Heart left ventricle (tissue), 16 donors: ENCODE results near the gene RBM20. TPM values are rescaled to one million over a fixed set of nuclear protein-coding genes. Genes with fewer than 3 reads are reported as not detected.
A peak's percentile ranks its signal among the peaks of the same experiment; 100 is the strongest.

Source experiments
- ATAC-seq, 4 donors: fragments of 200-7000 bp; cut with Tn5 transposase; one replicate each; pipeline ENCODE4 v1.9.1; 2020 to 2022; ENCODE audit warnings: moderate library complexity in 4 of 4, mild to moderate bottlenecking in 3 of 4, moderate number of reproducible peaks in 1 of 4
- DNase-seq, 5 donors: peaks; one replicate each; pipeline ENCODE4 v3.0.0-alpha.2; 2020
- H3K27ac ChIP-seq, 12 donors: fragments of 200-600 bp; sonication (generic) in 4 of 12; one replicate each; pipeline versions ENCODE4 v1.5.0 to v1.8.0; 2016 to 2022; ENCODE audit warnings: mild to moderate bottlenecking in 2 of 12
- H3K27me3 ChIP-seq, 9 donors: fragments of 200-600 bp; sonication (generic) in 2 of 9; one replicate each; pipeline versions ENCODE4 v1.5.1 to v1.8.0; 2016 to 2022; ENCODE audit warnings: mild to moderate bottlenecking in 3 of 9
- H3K36me3 ChIP-seq, 9 donors: fragments of 200-600 bp; sonication (generic) in 2 of 9; one replicate each; pipeline versions ENCODE4 v1.5.0 to v1.8.0; 2018 to 2022; ENCODE audit warnings: mild to moderate bottlenecking in 2 of 9
- H3K4me1 ChIP-seq, 12 donors: fragments of 200-600 bp; sonication (generic) in 4 of 12; one replicate each; pipeline versions ENCODE4 v1.5.0 to v1.8.0; 2016 to 2022; ENCODE audit warnings: mild to moderate bottlenecking in 3 of 12
- H3K4me3 ChIP-seq, 12 donors: fragments of 200-600 bp; sonication (generic) in 4 of 12; one replicate each; pipeline versions ENCODE4 v1.5.0 to v1.8.0; 2017 to 2022; ENCODE audit warnings: mild to moderate bottlenecking in 9 of 12, moderate library complexity in 4 of 12
- H3K9me3 ChIP-seq, 12 donors: fragments of 200-600 bp; sonication (generic) in 4 of 12; one replicate each; pipeline versions ENCODE4 v1.5.0 to v1.8.0; 2016 to 2022; ENCODE audit warnings: mild to moderate bottlenecking in 1 of 12
- CTCF ChIP-seq, 12 donors: fragments of 200-600 bp; sonication (generic) in 4 of 12; IDR thresholded peaks; one replicate each; pipeline versions ENCODE4 v1.5.0 to v1.8.0; 2018 to 2022; ENCODE audit warnings: antibody characterized with exemption in 12 of 12, mild to moderate bottlenecking in 5 of 12
- POLR2A ChIP-seq, 2 donors: fragments of 450-650 bp; IDR thresholded peaks; one replicate each; pipeline ENCODE4 v1.6.1; 2017; ENCODE audit warnings: antibody characterized with exemption in 2 of 2, mild to moderate bottlenecking in 2 of 2, moderate library complexity in 2 of 2
- WGBS, 4 donors: extraction: QIAGEN DNeasy Blood & Tissue Kit in 2 of 4; methylation state at CpG; one replicate each; pipeline versions ENCODE4 v1.1.5 to v1.1.7; 2013 to 2018; 5-methylcytosine and 5-hydroxymethylcytosine counted together
- intact Hi-C, 10 donors: fragments of 100-400 bp; cut with DNase I; formaldehyde crosslinking; loops; one replicate each; pipeline versions ENCODE4 v1.11.1 to v1.14.2; 2022
- polyA plus RNA-seq, 2 donors: library from polyadenylated mRNA; stranded (reverse); fragments of 200-250 nt; gene quantifications; one replicate each; pipeline ENCODE4 v1.2.3, GENCODE V29; 2013
- total RNA-seq, 9 donors: library from RNA; depleted of rRNA in 2 of 9; stranded (reverse); fragments of >200 nt in 2 of 9; fragmentation: NEBNext Ultra II Directional in 3 of 9; extraction: Animal tissue kit (Norgen Biotek cat#: 25700) in 3 of 9; gene quantifications; one replicate each; pipeline versions ENCODE4 v1.1.0 to v1.2.4, GENCODE V29; 2016 to 2023
- donor health status: ischemic (EF 13 %, LVEDD 7.1; RV severe dilation, severe dysfunction).
- donor health status: healthy with polysubstance abuse.
- donor health status: DM: no; HTN: yes; CAD: no.
- donor health status: DM: no; HTN: no; CAD: no.
- donor health status: ischemic (EF 25% LVEDD 6.9; RV normal size, moderate dysfunction).
- donor health status: ischemic (EF 25% LVEDD 5.7; RV mildly dilated, moderate dysfunction).
- donor health status: healthy.
- donor health status: DM: yes; HTN: yes; CAD: no.
- donor health status: ischemic (EF 35%, LVEDD 5.7; RV mildly dilated, moderate dysfunction).
- donor health status: nonischemic (EF 11% LVEDD 7.7; RV severe dilation, severe dysfunction).
- donor health status: DM: yes; HTN: yes; CAD: no.
- donor health status: PGD.
- donor health status: ischemic (EF 29% LVEDD 5.4; RV normal size, mild dysfunction).
- donor health status: nonischemic (EF 23%, LVEDD 6.1; RV moderate dilation, normal function).

Gene RBM20
- total and polyA plus RNA-seq, 11 donors: 29.9 to 152 (median 91.2) TPM

- DNase-seq (no peak), ATAC-seq (no peak)
- no peaks in the 10 kb centered on the region for H3K36me3 ChIP-seq
- 23 to 34% (median 32%) methylated on average over 14 of the region's 14 CpGs for WGBS, 4 donors
- TF ChIP-seq POLR2A (IDR thresholded peaks at IDR 0.05) (no peak), CTCF (IDR thresholded peaks at IDR 0.05) (no peak)
- H3K9me3 ChIP-seq: no peaks in the 10 kb centered on the region
- peak overlapping the region; percentile 54 to 75 (median 64) for H3K4me3 ChIP-seq
- intact Hi-C loops: loop anchor here in 3 of 10 donors (5.0 to 10.0 kb wide), 2 partner anchors 40 to 122 kb away; no protein-coding TSS in a partner anchor
- H3K27me3 ChIP-seq: peaks cover 0 to 73% (median 23%) of the 10 kb centered on the region in 9 donors
- H3K4me1 ChIP-seq: peaks cover 0 to 30% (median 16%) of the 10 kb centered on the region in 12 donors
- peak overlapping the region; percentile 82 to 96 (median 92) for H3K27ac ChIP-seq
Measured at GRCh38 chr10:110642204-110643034, 1.7 kb upstream of the RBM20 start.

GRCh38 chr10:110643035-110643652, 992 bp upstream of the RBM20 start:
- Histone ChIP-seq H3K9me3 (no peaks in the 10 kb centered on the region), H3K36me3 (no peaks in the 10 kb centered on the region), H3K27me3 (peaks cover 0 to 79% (median 24%) of the 10 kb centered on the region in 9 donors), H3K4me3 (peak overlapping the region; percentile 54 to 75 (median 64)), H3K4me1 (peaks cover 0 to 29% (median 11%) of the 10 kb centered on the region in 12 donors), H3K27ac (peak overlapping the region; percentile 82 to 96 (median 92))
- WGBS, 4 donors: 5 to 13% (median 9%) methylated on average over 37 to 40 of the region's 40 CpGs
- peak in 2 of 5 donors; percentile 40 to 55 for DNase-seq
- TF ChIP-seq POLR2A (IDR thresholded peaks at IDR 0.05): no peak
- TF ChIP-seq CTCF (IDR thresholded peaks at IDR 0.05): no peak
- intact Hi-C loops: loop anchor here in 3 of 10 donors (5.0 to 10.0 kb wide), 2 partner anchors 39 to 122 kb away; no protein-coding TSS in a partner anchor
- ATAC-seq: peak in 3 of 4 donors; percentile 12 to 33 (median 27)

- Histone ChIP-seq H3K4me1 (peaks cover 0 to 30% (median 11%) of the 10 kb centered on the region in 12 donors), H3K27ac (peak overlapping the region; percentile 82 to 96 (median 92)), H3K4me3 (peak overlapping the region; percentile 54 to 75 (median 64)), H3K36me3 (no peaks in the 10 kb centered on the region), H3K27me3 (peaks cover 0 to 77% (median 24%) of the 10 kb centered on the region in 9 donors), H3K9me3 (no peaks in the 10 kb centered on the region)
- TF ChIP-seq CTCF (IDR thresholded peaks at IDR 0.05) (no peak), POLR2A (IDR thresholded peaks at IDR 0.05) (no peak)
- DNase-seq: no peak
- WGBS, 4 donors: 14 to 22% (median 20%) methylated on average over 28 to 31 of the region's 31 CpGs
- no peak for ATAC-seq
- intact Hi-C loops: loop anchor here in 7 of 10 donors (5.0 to 10.0 kb wide), 2 partner anchors 37 to 120 kb away; no protein-coding TSS in a partner anchor
Measured at GRCh38 chr10:110644598-110645462, 694 bp downstream of the RBM20 start.
